HCT116 (cell line): ENCODE results near the gene PLA2G4C. TPM values are rescaled to one million over a fixed set of nuclear protein-coding genes. Genes with fewer than 3 reads are reported as not detected.
"Not testable (repeated sequence)": the region's sequence is repeated elsewhere in the genome, so short reads cannot be mapped to it uniquely, and the experiment has no call there.

ENCODE experiments used
- ATAC-seq: fragments of 200-7000 bp; cut with Tn5 transposase; 2 replicates; pipeline ENCODE4 v1.9.1; 2020; ENCODE audit warnings: mild to moderate bottlenecking, moderate library complexity
- BruUV-seq: library from RNA; stranded (reverse); fragments of 400-500 nt; replicated peaks from 2 replicates; lab custom pipeline; 2021; lab: Mats Ljungman, UMichigan
- CTCF ChIA-PET: fragments of 300-600 bp; sonication (Branson Sonifier 250); formaldehyde crosslinking; loops from one replicate; lab custom pipeline; 2021; ENCODE audit warnings: antibody characterized with exemption; lab: Charles Lee
- POLR2A ChIA-PET: fragments of 300-600, 350-600 bp; sonication (Branson Sonifier 250); formaldehyde crosslinking; loops from one replicate; lab custom pipeline; 2021; ENCODE audit warnings: antibody characterized with exemption; lab: Charles Lee
- RAD21 ChIA-PET, 2 experiments: fragments of 300-600 bp; sonication (Branson Sonifier 250); formaldehyde crosslinking; loops; one replicate each; lab custom pipeline; 2023; ENCODE audit warnings: low total read pairs in 2 of 2; ENCODE audit not compliant: uncharacterized antibody in 2 of 2, unreplicated experiment in 2 of 2, low non-redundant PET in 1 of 2; lab: Charles Lee
- DNase-seq: peaks from one replicate; pipeline ENCODE4 v3.0.0-alpha.2; 2010; ENCODE audit warnings: low read depth, low spot score
- H2AFZ ChIP-seq: fragments of 200-600 bp; shearing (Covaris generic), sonication (generic); 2 replicates; pipeline ENCODE4 v1.6.1; 2017; ENCODE audit warnings: low read depth, mixed run types, mixed read lengths, antibody characterized with exemption, low read length; ENCODE audit not compliant: poor library complexity, severe bottlenecking
- H3K27ac ChIP-seq: 2 replicates; pipeline ENCODE4 v1.5.1; 2012; ENCODE audit warnings: low read depth, low read length
- H3K27me3 ChIP-seq: fragments of 200-600 bp; sonication (generic); 2 replicates; pipeline ENCODE4 v1.6.1; 2016; ENCODE audit warnings: mixed run types, low read length, mixed read lengths; ENCODE audit not compliant: insufficient read depth
- H3K36me3 ChIP-seq, 2 experiments: fragments of 200-500 bp in 1 of 2; fragments of 200-600 bp in 1 of 2; sonication (Bioruptor generic) in 1 of 2; sonication (generic) in 1 of 2; 2 replicates each; pipeline versions ENCODE4 v1.5.1 to v1.6.1; 2014 to 2016; ENCODE audit warnings: low read length in 2 of 2, inconsistent platforms in 1 of 2, mixed read lengths in 1 of 2, mixed run types in 1 of 2; ENCODE audit not compliant: insufficient read depth in 2 of 2, control insufficient read depth in 1 of 2
- H3K4me1 ChIP-seq, 2 experiments: fragments of 200-600 bp in 1 of 2; sonication (generic) in 1 of 2; 2 replicates each; pipeline versions ENCODE4 v1.5.1 to v1.6.1; 2012 to 2017; ENCODE audit warnings: low read length in 2 of 2, inconsistent platforms in 1 of 2, mild to moderate bottlenecking in 1 of 2, mixed read lengths in 1 of 2, mixed run types in 1 of 2, moderate library complexity in 1 of 2; ENCODE audit not compliant: insufficient read depth in 2 of 2, control insufficient read depth in 1 of 2
- H3K4me2 ChIP-seq: fragments of 200-600 bp; sonication (generic); 2 replicates; pipeline ENCODE4 v1.6.1; 2017; ENCODE audit warnings: mixed run types, low read length, mixed read lengths
- H3K4me3 ChIP-seq, 2 experiments: fragments of 200-600 bp in 1 of 2; sonication (generic) in 1 of 2; replicated peaks in 1 of 2; 2 replicates each; pipeline ENCODE4 v1.5.1; 2011 to 2016; ENCODE audit warnings: low read length in 2 of 2, control low read depth in 1 of 2, low read depth in 1 of 2, mild to moderate bottlenecking in 1 of 2, mixed read lengths in 1 of 2, mixed run types in 1 of 2
- H3K79me2 ChIP-seq: fragments of 200-600 bp; sonication (generic); 2 replicates; pipeline ENCODE4 v1.6.1; 2017; ENCODE audit warnings: mild to moderate bottlenecking, mixed run types, low read length, moderate library complexity, mixed read lengths; ENCODE audit not compliant: insufficient read depth
- H3K9ac ChIP-seq: fragments of 200-600 bp; sonication (generic); 2 replicates; pipeline ENCODE4 v1.6.1; 2016; ENCODE audit warnings: low read length, mixed read lengths
- H3K9me2 ChIP-seq: fragments of 200-600 bp; sonication (generic), shearing (Covaris generic); 2 replicates; pipeline ENCODE4 v1.6.1; 2017; ENCODE audit warnings: mixed run types, mild to moderate bottlenecking, moderate library complexity; ENCODE audit not compliant: insufficient read depth
- H3K9me3 ChIP-seq, 2 experiments: fragments of 200-500 bp in 1 of 2; fragments of 200-600 bp in 1 of 2; sonication (Bioruptor generic) in 1 of 2; sonication (generic) in 1 of 2; 2 replicates each; pipeline ENCODE4 v1.6.1; 2014 to 2017; ENCODE audit warnings: low read length in 2 of 2, mixed read lengths in 2 of 2, inconsistent platforms in 1 of 2, low read depth in 1 of 2, mild to moderate bottlenecking in 1 of 2, mixed run types in 1 of 2, moderate library complexity in 1 of 2; ENCODE audit not compliant: control insufficient read depth in 1 of 2, insufficient read depth in 1 of 2
- H4K20me1 ChIP-seq: fragments of 200-600 bp; sonication (generic), shearing (Covaris generic); 2 replicates; pipeline ENCODE4 v1.6.1; 2017; ENCODE audit warnings: mixed run types, mild to moderate bottlenecking, moderate library complexity; ENCODE audit not compliant: insufficient read depth
- ATF3 ChIP-seq: IDR thresholded peaks from 2 replicates; pipeline ENCODE4 v1.6.1; 2012
- CBX3 ChIP-seq: IDR thresholded peaks from 2 replicates; pipeline ENCODE4 v1.6.1; 2012; ENCODE audit warnings: low read depth
- EZH2 ChIP-seq: fragments of 200-600 bp; sonication (generic); IDR thresholded peaks from 2 replicates; pipeline ENCODE4 v1.6.1; 2017; ENCODE audit warnings: antibody characterized with exemption, mixed run types
- EZH2phosphoT487 ChIP-seq: fragments of 200-600 bp; IDR thresholded peaks from 2 replicates; pipeline ENCODE4 v1.6.1; 2018; ENCODE audit warnings: antibody characterized with exemption, borderline replicate concordance
- MAX ChIP-seq: IDR thresholded peaks from 2 replicates; pipeline ENCODE4 v1.6.1; 2012
- POLR2AphosphoS5 ChIP-seq: IDR thresholded peaks from 2 replicates; pipeline ENCODE4 v1.6.1; 2011; ENCODE audit warnings: mild to moderate bottlenecking, low read depth, low read length, moderate library complexity
- SIN3A ChIP-seq: IDR thresholded peaks from 2 replicates; pipeline ENCODE4 v1.6.1; 2012; ENCODE audit warnings: low read depth
- YY1 ChIP-seq: IDR thresholded peaks from 2 replicates; pipeline ENCODE4 v1.6.1; 2011; ENCODE audit warnings: low read length, low read depth, moderate library complexity, mild to moderate bottlenecking; ENCODE audit not compliant: insufficient replicate concordance; ENCODE audit errors: extremely low read depth
- ZNF274 ChIP-seq: fragments of 200-500 bp; sonication (Bioruptor generic); IDR thresholded peaks from 2 replicates; pipeline ENCODE4 v1.6.1; 2014; ENCODE audit warnings: mild to moderate bottlenecking, low read depth, low read length, inconsistent platforms
- intact Hi-C: fragments of 100-400 bp; cut with micrococcal nuclease; formaldehyde crosslinking; loops from 2 replicates; pipeline ENCODE4 v1.10.0; 2022
- total RNA-seq: library from RNA; stranded (reverse); gene quantifications from one replicate; pipeline ENCODE4 v1.2.1, GENCODE V29; 2021; ENCODE audit not compliant: unreplicated experiment

PLA2G4C gene
- total RNA-seq, 1 experiment from 2014 or later, result 1.7 TPM

DNA sequence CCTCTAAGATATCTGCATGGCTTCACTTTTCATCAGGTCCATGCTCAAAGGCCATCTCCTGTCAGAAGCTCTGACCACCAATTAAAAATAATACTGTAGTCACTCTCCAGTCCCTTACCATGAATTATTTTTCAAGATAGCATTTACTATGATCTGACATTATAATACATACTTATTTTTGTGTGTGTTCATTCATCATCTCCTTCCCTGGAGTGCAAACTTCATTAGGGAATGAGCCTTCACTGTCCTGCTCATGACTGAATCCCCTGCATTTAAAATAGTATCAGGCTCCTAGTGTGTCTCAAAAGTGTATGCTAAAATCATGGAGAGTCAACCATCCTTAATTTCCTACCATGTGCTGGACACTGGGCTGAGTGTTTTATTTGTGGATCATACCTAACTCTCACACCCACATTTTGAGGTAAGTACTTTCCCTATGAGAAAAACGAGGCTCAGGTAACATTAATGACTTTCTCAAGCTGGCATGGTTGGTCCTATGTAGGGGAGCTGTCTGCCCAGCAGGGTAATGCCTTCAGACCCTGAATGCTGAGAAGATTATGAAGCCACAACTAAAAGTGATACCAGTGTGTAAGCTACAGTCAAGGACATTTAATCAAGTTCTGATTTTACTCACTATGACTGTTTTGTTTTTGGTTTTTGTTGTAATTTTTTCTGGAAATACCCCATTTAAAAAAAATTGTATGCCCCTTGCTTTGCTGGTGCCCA, 16.3 kb downstream of the PLA2G4C start:
- Histone ChIP-seq H3K4me3 (no peak overlapping the region), H3K9me2 (no peaks in the 10 kb centered on the region), H2AFZ (no peak overlapping the region), H3K27me3 (no peaks in the 10 kb centered on the region), H4K20me1 (no peaks in the 10 kb centered on the region), H3K27ac (no peak overlapping the region), H3K36me3 (no peaks in the 10 kb centered on the region), H3K9ac (no peak overlapping the region), H3K4me1 (peaks cover 8 to 9% of the 10 kb centered on the region in 2 experiments; a peak in 2 of 4 replicates), H3K79me2 (no peaks in the 10 kb centered on the region), H3K4me2 (no peak overlapping the region), H3K9me3 (peaks cover 0 to 4% of the 10 kb centered on the region in 2 experiments; a peak in 2 of 4 replicates)
- ChIA-PET POLR2A (no interaction called here), RAD21 (no interaction called here), CTCF (no interaction called here)
- BruUV-seq, result no TSS peak
- intact Hi-C loops, result no loop called here
- DNase-seq (no peak), ATAC-seq (no peak)
- TF ChIP-seq ZNF274 (no peak), CBX3 (no peak), ATF3 (no peak), EZH2phosphoT487 (no peak), EZH2 (no peak), MAX (no peak), POLR2AphosphoS5 (no peak), SIN3A (no peak), YY1 (no peak)

GRCh38 chr19:48091111-48091718, 19.4 kb downstream of the PLA2G4C start:
- H3K4me2 ChIP-seq, result peak overlapping the region; percentile 29
- peak overlapping the region; percentile 2 for H2AFZ ChIP-seq
- H4K20me1 ChIP-seq, RAD21 ChIA-PET, POLR2A ChIA-PET, BruUV-seq, CTCF ChIA-PET, H3K4me3 ChIP-seq, DNase-seq, H3K9ac ChIP-seq, H3K27me3 ChIP-seq, intact Hi-C loops, H3K79me2 ChIP-seq, H3K36me3 ChIP-seq, H3K9me3 ChIP-seq, H3K9me2 ChIP-seq: not testable (repeated sequence)
- ATAC-seq, result peak; percentile 66
- peaks cover 8 to 16% of the 10 kb centered on the region in 2 experiments; a peak in 2 of 4 replicates for H3K4me1 ChIP-seq
- peak overlapping the region; percentile 10; the same call in 1 of the 2 replicates for H3K27ac ChIP-seq
